Gastrocnemius medialis (tissue), 4 donors: ENCODE results near the gene CHST11. TPM values are rescaled to one million over a fixed set of nuclear protein-coding genes. Genes with fewer than 3 reads are reported as not detected.

Experiments
- ATAC-seq, 2 donors: fragments of 150-250 bp; one replicate each; pipeline ENCODE4 v1.9.1; 2016
- DNase-seq, 2 donors: peaks; one replicate each; pipeline ENCODE4 v3.0.0-alpha.2; 2019
- H3K27ac ChIP-seq, 4 donors: fragments of 200-600 bp; sonication (generic); 1 replicate in 1 of 4; 2 replicates in 3 of 4; pipeline ENCODE4 v1.5.1; 2016 to 2018; ENCODE audit warnings: mild to moderate bottlenecking in 2 of 4, moderate library complexity in 1 of 4
- H3K27me3 ChIP-seq, 3 donors: fragments of 200-600 bp; sonication (generic) in 2 of 3; 1 replicate in 1 of 3; 2 replicates in 2 of 3; pipeline versions ENCODE4 v1.5.1 to v1.6.0; 2016 to 2019; ENCODE audit warnings: mild to moderate bottlenecking in 1 of 3, moderate library complexity in 1 of 3
- H3K36me3 ChIP-seq, 2 donors: fragments of 200-600 bp; sonication (generic) in 1 of 2; one replicate each; pipeline ENCODE4 v1.5.1; 2017 to 2018
- H3K4me1 ChIP-seq, 2 donors: fragments of 200-600 bp; sonication (generic) in 1 of 2; one replicate each; pipeline ENCODE4 v1.5.1; 2016 to 2017; ENCODE audit warnings: mild to moderate bottlenecking in 2 of 2
- H3K4me3 ChIP-seq, 4 donors: fragments of 200-600 bp; sonication (generic) in 3 of 4; 1 replicate in 1 of 4; 2 replicates in 3 of 4; pipeline ENCODE4 v1.5.1; 2016 to 2019; ENCODE audit warnings: mild to moderate bottlenecking in 2 of 4
- H3K9me3 ChIP-seq, 3 donors: fragments of 200-600 bp; sonication (generic) in 2 of 3; 1 replicate in 1 of 3; 2 replicates in 2 of 3; pipeline ENCODE4 v1.5.1; 2016 to 2019
- POLR2A ChIP-seq, 2 donors: fragments of 450-650 bp; IDR thresholded peaks; one replicate each; pipeline ENCODE4 v1.6.1; 2017; ENCODE audit warnings: antibody characterized with exemption in 2 of 2, mild to moderate bottlenecking in 2 of 2, moderate library complexity in 2 of 2
- in situ Hi-C, 4 donors: fragments of 200-750 bp; cut with MboI; loops; one replicate each; pipeline versions ENCODE4 v1.15.0 to v1.8.0; 2017; ENCODE audit warnings: low sequenced_read_pairs in 4 of 4
- intact Hi-C: fragments of 100-400 bp; cut with DNase I; formaldehyde crosslinking; loops from one replicate; pipeline ENCODE4 v1.15.1; 2023; ENCODE audit warnings: low total_unique reads
- total RNA-seq, 4 donors: library from RNA; depleted of rRNA; stranded (reverse); fragments of >200 nt; gene quantifications; one replicate each; pipeline versions ENCODE4 v1.1.0 to v1.2.3, GENCODE V29; 2016
- TF ChIP-seq, protein P1 (sequence below), 5 experiments: fragments of 450-650 bp in 3 of 5; fragments of 200-600 bp in 2 of 5; sonication (generic) in 2 of 5; IDR thresholded peaks in 4 of 5; conservative IDR thresholded peaks in 1 of 5; 1 replicate in 4 of 5; 2 replicates in 1 of 5; pipeline ENCODE4 v1.5.1; 2016 to 2019; ENCODE audit warnings: antibody characterized with exemption in 5 of 5, mild to moderate bottlenecking in 3 of 5, moderate library complexity in 3 of 5

The CHST11 gene
- 1 to 10 TPM in 3 of 4 donors, under 1 TPM in 1; 0.17 to 2.1 (median 1.4) TPM for total RNA-seq

DNA sequence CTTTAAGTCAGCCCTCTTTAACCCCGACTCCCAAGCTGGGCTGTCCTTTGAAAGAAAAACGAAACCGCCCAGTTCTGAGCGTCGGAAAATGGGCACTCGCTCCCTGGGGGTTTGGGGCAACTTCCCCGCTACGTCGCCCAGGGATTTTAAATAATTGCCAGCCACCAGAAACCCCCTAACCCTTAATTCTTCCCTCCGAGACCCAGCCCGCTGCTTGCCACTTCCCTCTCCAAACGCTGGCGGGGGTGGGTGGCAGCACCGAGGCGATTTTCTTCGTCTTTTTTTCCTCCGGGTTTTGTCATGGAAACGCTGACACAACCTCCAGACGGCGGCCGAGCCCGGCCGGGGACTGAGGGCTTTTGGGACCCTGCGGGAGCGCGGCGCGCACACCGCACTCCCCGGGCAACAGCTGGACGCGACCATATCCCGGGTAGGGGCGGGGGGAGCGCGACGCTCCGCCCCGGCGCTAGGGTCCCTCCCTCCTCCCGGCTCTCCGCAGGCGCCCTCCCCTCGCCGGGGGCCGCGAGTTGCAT lies at the start of gene CHST11:
Gene CHST11 (plus strand): TSS at position 532 of the 533 bp plus-strand sequence.
- peaks cover 13 to 16% of the 10 kb centered on the region in 2 donors for H3K4me1 ChIP-seq
- DNase-seq (peak; percentile 40), ATAC-seq (peak; percentile 39 to 48)
- peak within 1 kb of the TSS; percentile 50 to 79 (median 68) for H3K4me3 ChIP-seq
- peak within 1 kb of the TSS in 3 of 4 donors; percentile 52 to 58 (median 54) for H3K27ac ChIP-seq
- H3K36me3 ChIP-seq, result no peaks in the 10 kb centered on the region
- intact Hi-C loops (no loop called here), in situ Hi-C loops (no loop called here)
- TF ChIP-seq POLR2A (IDR thresholded peaks at IDR 0.05), result peak; percentile 24 to 64
- TF ChIP-seq, protein P1, sequence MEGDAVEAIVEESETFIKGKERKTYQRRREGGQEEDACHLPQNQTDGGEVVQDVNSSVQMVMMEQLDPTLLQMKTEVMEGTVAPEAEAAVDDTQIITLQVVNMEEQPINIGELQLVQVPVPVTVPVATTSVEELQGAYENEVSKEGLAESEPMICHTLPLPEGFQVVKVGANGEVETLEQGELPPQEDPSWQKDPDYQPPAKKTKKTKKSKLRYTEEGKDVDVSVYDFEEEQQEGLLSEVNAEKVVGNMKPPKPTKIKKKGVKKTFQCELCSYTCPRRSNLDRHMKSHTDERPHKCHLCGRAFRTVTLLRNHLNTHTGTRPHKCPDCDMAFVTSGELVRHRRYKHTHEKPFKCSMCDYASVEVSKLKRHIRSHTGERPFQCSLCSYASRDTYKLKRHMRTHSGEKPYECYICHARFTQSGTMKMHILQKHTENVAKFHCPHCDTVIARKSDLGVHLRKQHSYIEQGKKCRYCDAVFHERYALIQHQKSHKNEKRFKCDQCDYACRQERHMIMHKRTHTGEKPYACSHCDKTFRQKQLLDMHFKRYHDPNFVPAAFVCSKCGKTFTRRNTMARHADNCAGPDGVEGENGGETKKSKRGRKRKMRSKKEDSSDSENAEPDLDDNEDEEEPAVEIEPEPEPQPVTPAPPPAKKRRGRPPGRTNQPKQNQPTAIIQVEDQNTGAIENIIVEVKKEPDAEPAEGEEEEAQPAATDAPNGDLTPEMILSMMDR (IDR thresholded peaks at IDR 0.05 in 4 of 5, conservative IDR thresholded peaks at IDR 0.05 in 1 of 5), result no peak
- no peaks in the 10 kb centered on the region for H3K9me3 ChIP-seq
- H3K27me3 ChIP-seq, result peaks cover 10 to 30% (median 19%) of the 10 kb centered on the region in 3 donors

DNA sequence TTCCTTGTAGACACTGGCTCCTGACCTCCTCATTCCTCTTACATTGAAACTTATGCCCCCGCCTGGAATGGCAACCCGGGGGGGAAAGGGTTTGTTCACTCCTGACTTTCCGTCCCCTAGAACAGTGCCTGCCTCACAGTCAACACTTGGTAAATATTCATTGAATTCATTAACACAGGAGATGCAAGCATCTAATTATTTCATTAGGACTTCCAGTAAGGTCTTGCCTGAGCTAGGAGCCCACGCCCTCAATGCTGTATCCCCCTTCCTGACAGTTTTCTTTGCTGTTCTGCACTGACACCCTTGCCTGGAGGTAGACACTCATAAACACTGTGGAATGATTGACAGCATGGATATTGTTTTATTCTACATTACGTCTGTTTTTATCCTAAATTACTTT lies 49.3 kb upstream of the CHST11 start:
- DNase-seq (no peak), ATAC-seq (no peak)
- Histone ChIP-seq H3K36me3 (no peaks in the 10 kb centered on the region), H3K27ac (no peak overlapping the region), H3K9me3 (no peaks in the 10 kb centered on the region), H3K27me3 (no peaks in the 10 kb centered on the region), H3K4me3 (no peak overlapping the region), H3K4me1 (no peaks in the 10 kb centered on the region)
- in situ Hi-C loops, result no loop called here
- no peak for TF ChIP-seq POLR2A (IDR thresholded peaks at IDR 0.05)
- TF ChIP-seq, protein P1 (IDR thresholded peaks at IDR 0.05 in 4 of 5, conservative IDR thresholded peaks at IDR 0.05 in 1 of 5), result no peak
- intact Hi-C loops, result no loop called here

DNA sequence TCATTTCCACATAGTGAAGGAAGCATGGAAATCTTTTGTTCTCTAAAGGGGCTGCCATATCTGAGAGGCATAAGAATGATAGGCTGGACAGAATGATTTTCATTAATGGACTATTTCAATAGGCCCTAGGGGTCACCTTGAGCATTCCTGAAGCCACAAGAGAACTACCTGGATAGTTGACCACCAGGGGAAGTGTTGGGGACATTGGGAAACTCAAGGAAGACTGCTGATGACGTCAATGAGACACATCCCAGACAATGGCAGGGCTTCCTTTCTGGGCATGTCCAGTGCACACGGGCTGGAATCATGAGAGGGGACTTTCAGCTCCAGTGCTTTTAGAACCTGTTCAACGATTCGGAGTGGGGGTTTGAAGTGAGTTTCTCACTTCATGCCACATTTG lies 48.8 kb upstream of the CHST11 start:
- intact Hi-C loops, result no loop called here
- DNase-seq, result no peak
- Histone ChIP-seq H3K27me3 (no peaks in the 10 kb centered on the region), H3K4me3 (no peak overlapping the region), H3K36me3 (no peaks in the 10 kb centered on the region), H3K27ac (no peak overlapping the region), H3K9me3 (no peaks in the 10 kb centered on the region), H3K4me1 (no peaks in the 10 kb centered on the region)
- in situ Hi-C loops, result no loop called here
- ATAC-seq, result no peak
- no peak for TF ChIP-seq POLR2A (IDR thresholded peaks at IDR 0.05)
- TF ChIP-seq, protein P1 (IDR thresholded peaks at IDR 0.05 in 4 of 5, conservative IDR thresholded peaks at IDR 0.05 in 1 of 5), result no peak

DNA sequence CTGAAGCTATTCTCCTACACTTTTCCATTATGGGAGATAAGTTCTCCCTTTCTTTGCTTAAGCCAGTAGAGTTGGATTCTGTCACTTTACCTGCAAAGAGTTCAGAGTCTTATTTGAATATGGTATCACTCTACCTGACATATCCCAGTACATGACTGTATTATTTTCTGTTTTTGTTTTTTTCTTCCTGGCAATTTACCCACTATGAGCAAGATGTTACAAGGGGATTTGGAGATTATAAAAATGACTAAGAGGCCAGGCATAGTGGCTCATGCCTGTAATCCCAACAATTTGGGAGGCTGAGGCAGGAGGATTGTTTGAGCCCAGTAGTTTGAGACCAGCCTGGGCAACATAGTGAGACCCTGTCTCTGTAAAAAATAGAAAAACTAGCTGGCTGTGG lies 46.4 kb upstream of the CHST11 start:
- no peaks in the 10 kb centered on the region for H3K9me3 ChIP-seq
- no peak for DNase-seq
- no peak overlapping the region for H3K4me3 ChIP-seq
- no peak overlapping the region for H3K27ac ChIP-seq
- intact Hi-C loops, result no loop called here
- no peak for ATAC-seq
- no peak for TF ChIP-seq POLR2A (IDR thresholded peaks at IDR 0.05)
- TF ChIP-seq, protein P1 (IDR thresholded peaks at IDR 0.05 in 4 of 5, conservative IDR thresholded peaks at IDR 0.05 in 1 of 5), result no peak
- no peaks in the 10 kb centered on the region for H3K36me3 ChIP-seq
- H3K27me3 ChIP-seq, result no peaks in the 10 kb centered on the region
- no peaks in the 10 kb centered on the region for H3K4me1 ChIP-seq
- in situ Hi-C loops, result no loop called here

DNA sequence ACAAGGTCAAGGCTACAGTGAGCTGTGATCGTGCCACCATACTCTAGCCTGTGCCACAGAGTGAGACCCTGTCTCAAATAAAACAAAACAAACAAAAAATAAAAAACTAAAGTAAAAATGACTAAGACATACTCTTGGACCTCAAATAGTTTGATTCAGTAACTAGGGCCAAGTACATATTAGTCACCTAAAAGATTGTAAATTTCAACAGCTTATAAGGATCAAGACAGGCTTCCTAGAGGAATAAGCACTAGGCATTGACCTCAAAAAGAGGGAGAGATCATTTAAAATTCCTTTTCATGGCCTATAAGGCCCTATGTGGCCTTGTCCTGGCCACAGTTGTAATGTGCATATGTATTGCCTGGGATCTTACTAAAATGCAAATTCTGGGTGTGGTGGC lies 46.0 kb upstream of the CHST11 start:
- TF ChIP-seq POLR2A (IDR thresholded peaks at IDR 0.05), result no peak
- TF ChIP-seq, protein P1 (IDR thresholded peaks at IDR 0.05 in 4 of 5, conservative IDR thresholded peaks at IDR 0.05 in 1 of 5), result no peak
- ATAC-seq, result no peak
- intact Hi-C loops, result no loop called here

More for the DNA sequence above, 46.0 kb upstream of the CHST11 start:
- Histone ChIP-seq H3K4me1 (no peaks in the 10 kb centered on the region), H3K27ac (no peak overlapping the region), H3K4me3 (no peak overlapping the region), H3K27me3 (no peaks in the 10 kb centered on the region), H3K9me3 (no peaks in the 10 kb centered on the region), H3K36me3 (no peaks in the 10 kb centered on the region)
- DNase-seq, result no peak
- in situ Hi-C loops, result no loop called here
